Endothelial cell of umbilical vein (primary cell): ENCODE measurements around the gene GUK1.

Experiments
- EZH2 ChIP-seq: IDR thresholded peaks from 2 replicates; pipeline ENCODE4 v1.6.1; 2012; ENCODE audit warnings: borderline replicate concordance, low read depth, mild to moderate bottlenecking, moderate library complexity, low read length, inconsistent platforms; ENCODE audit not compliant: severe bottlenecking
- FOS ChIP-seq: IDR thresholded peaks from 2 replicates; pipeline ENCODE4 v1.6.1; 2011; ENCODE audit warnings: mild to moderate bottlenecking, low read length, moderate library complexity, borderline replicate concordance; ENCODE audit not compliant: insufficient read depth
- POLR2A ChIP-seq: IDR thresholded peaks from 2 replicates; pipeline ENCODE4 v1.6.1; 2012; ENCODE audit warnings: low read depth, mild to moderate bottlenecking, control low read depth, low read length
- POLR2AphosphoS5 ChIP-seq: IDR thresholded peaks from 2 replicates; pipeline ENCODE4 v1.6.1; 2012; ENCODE audit warnings: low read depth, mild to moderate bottlenecking, control low read depth, low read length, moderate library complexity; ENCODE audit not compliant: insufficient read depth
- TF ChIP-seq, protein P1 (sequence below), 2 donors: IDR thresholded peaks; 1 replicate in 1 of 2; 2 replicates in 1 of 2; pipeline ENCODE4 v1.5.1; 2011; ENCODE audit warnings: low read length in 2 of 2, mild to moderate bottlenecking in 2 of 2, moderate library complexity in 2 of 2, control low read depth in 1 of 2, inconsistent platforms in 1 of 2, low read depth in 1 of 2; ENCODE audit not compliant: insufficient read depth in 1 of 2; ENCODE audit errors: extremely low read depth in 1 of 2

DNA sequence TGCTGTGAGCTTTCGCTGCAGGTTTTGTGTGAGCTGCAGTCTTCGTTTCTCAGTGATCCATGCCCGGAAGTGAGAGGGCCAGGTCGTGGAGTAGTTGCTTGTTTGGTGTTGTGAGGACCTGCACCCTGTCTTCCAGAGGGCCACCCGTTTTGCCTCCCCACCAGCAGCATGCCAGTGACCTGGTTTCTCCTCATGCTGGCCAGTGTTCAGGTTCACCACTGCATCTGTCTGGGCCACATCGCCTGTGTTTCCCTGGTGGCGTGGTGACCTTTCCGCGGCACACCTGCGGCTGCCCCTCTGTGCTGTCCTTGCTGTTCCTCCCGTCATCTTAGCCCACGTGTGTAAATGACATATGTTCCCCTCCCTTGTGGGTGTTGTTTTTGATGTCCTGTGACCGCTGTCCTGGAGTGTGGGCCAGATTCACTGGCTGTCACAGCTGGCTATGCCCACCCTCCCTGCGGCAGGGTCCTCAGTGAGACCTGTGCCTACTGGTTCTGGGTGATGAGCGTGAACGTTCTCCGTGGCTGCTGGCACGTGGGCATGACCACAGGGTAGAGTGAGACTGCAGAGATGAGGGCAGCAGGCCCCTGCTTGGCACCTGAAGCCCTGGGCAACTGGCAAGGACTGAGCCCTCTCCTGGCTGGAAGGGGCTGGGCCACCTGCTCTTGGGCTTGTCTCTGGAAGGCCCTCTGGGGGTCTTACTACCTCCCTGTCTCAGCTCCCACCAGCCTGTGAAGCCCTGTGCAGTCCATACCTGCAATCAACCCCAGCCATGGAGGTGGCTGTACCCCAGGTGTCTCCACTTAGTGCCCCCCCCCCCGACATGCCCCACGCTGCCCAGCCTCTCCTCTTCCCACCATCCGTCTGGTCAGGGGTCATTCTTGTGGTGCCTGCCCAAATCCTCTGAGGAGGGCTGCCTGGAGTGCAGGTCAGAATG, 32.8 kb downstream of the GUK1 start:
- TF ChIP-seq, protein P1, sequence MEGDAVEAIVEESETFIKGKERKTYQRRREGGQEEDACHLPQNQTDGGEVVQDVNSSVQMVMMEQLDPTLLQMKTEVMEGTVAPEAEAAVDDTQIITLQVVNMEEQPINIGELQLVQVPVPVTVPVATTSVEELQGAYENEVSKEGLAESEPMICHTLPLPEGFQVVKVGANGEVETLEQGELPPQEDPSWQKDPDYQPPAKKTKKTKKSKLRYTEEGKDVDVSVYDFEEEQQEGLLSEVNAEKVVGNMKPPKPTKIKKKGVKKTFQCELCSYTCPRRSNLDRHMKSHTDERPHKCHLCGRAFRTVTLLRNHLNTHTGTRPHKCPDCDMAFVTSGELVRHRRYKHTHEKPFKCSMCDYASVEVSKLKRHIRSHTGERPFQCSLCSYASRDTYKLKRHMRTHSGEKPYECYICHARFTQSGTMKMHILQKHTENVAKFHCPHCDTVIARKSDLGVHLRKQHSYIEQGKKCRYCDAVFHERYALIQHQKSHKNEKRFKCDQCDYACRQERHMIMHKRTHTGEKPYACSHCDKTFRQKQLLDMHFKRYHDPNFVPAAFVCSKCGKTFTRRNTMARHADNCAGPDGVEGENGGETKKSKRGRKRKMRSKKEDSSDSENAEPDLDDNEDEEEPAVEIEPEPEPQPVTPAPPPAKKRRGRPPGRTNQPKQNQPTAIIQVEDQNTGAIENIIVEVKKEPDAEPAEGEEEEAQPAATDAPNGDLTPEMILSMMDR (IDR thresholded peaks at IDR 0.05; ENCODE audit: extremely low read depth in 1 of 2, insufficient read depth in 1 of 2, low read depth in 1 of 2, low read length in 2 of 2), result no peak
- TF ChIP-seq POLR2A (no peak), FOS (no peak), POLR2AphosphoS5 (no peak), EZH2 (no peak)
